Neuron (in vitro differentiated cells): ENCODE data around the gene HDAC4.
"Not testable (repeated sequence)": the region's sequence is repeated elsewhere in the genome, so short reads cannot be mapped to it uniquely, and the experiment has no call there.

Experiments
- H2AFZ ChIP-seq: one replicate; pipeline ENCODE4 v1.6.1; 2013; ENCODE audit warnings: low read depth, mild to moderate bottlenecking, inconsistent platforms, low read length, moderate library complexity
- H3K27me3 ChIP-seq: one replicate; pipeline ENCODE4 v1.6.1; 2013; ENCODE audit warnings: low read length; ENCODE audit not compliant: insufficient read depth
- H3K36me3 ChIP-seq: one replicate; pipeline ENCODE4 v1.6.1; 2013; ENCODE audit warnings: low read length; ENCODE audit not compliant: insufficient read depth
- H3K4me1 ChIP-seq: one replicate; pipeline ENCODE4 v1.6.1; 2013; ENCODE audit warnings: low read length; ENCODE audit not compliant: insufficient read depth
- H3K4me3 ChIP-seq: 2 replicates; pipeline ENCODE4 v1.5.1; 2013; ENCODE audit warnings: mild to moderate bottlenecking, low read length, moderate library complexity
- H3K9me3 ChIP-seq: one replicate; pipeline ENCODE4 v1.6.1; 2013; ENCODE audit warnings: low read length

Gene HDAC4

DNA sequence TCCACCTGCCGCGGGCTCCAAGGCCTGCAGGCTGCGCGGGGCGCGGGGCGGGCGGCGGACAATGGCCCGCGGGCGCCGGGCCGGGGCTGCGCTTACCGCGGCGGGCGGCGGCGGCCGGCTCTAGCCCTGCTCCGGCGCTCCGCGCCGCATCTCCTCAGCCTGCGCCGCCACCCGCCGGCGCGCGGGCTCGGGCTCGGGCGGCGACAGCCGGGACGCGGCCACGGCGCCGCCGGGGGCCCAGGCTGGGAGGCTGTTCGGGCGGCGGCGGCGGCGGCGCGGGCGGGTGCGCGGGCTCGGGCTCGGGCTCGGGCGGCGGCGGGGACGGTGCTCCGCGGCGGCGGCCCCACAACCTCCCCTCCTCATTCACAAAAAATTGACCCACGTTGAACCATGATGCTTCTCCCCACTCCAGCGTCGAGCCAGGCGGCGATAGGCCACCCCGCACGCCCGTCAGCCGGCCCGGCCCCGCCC lies at the start of gene HDAC4:
Gene HDAC4, minus strand, starts transcription at position 425 of the 471 bp plus-strand sequence. CDS start 48,321 bp downstream, outside the sequence.
- Histone ChIP-seq H3K9me3 (no peaks in the 10 kb centered on the region), H3K4me1 (peaks cover 26% of the 10 kb centered on the region), H3K4me3 (peak within 1 kb of the TSS; percentile 87), H3K36me3 (no peaks in the 10 kb centered on the region), H3K27me3 (no peaks in the 10 kb centered on the region), H2AFZ (peak within 1 kb of the TSS; percentile 78)

DNA sequence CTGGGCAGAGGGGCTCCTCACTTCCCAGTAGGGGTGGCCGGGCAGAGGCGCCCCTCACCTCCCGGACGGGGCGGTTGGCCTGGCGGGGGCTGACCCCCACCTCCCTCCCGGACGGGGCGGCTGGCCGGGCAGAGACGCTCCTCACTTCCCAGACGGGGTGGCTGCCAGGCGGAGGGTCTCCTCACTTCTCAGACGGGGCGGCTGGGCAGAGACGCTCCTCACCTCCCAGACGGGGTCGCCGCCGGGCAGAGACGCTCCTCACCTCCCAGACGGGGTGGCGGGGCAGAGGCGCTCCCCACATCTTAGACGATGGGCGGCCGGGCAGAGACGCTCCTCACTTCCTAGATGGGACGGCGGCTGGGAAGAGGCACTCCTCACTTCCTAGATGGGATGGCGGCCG lies 48.6 kb upstream of the HDAC4 start:
- H3K4me3 ChIP-seq, H3K4me1 ChIP-seq, H3K27me3 ChIP-seq, H3K36me3 ChIP-seq, H2AFZ ChIP-seq, H3K9me3 ChIP-seq: not testable (repeated sequence)

DNA sequence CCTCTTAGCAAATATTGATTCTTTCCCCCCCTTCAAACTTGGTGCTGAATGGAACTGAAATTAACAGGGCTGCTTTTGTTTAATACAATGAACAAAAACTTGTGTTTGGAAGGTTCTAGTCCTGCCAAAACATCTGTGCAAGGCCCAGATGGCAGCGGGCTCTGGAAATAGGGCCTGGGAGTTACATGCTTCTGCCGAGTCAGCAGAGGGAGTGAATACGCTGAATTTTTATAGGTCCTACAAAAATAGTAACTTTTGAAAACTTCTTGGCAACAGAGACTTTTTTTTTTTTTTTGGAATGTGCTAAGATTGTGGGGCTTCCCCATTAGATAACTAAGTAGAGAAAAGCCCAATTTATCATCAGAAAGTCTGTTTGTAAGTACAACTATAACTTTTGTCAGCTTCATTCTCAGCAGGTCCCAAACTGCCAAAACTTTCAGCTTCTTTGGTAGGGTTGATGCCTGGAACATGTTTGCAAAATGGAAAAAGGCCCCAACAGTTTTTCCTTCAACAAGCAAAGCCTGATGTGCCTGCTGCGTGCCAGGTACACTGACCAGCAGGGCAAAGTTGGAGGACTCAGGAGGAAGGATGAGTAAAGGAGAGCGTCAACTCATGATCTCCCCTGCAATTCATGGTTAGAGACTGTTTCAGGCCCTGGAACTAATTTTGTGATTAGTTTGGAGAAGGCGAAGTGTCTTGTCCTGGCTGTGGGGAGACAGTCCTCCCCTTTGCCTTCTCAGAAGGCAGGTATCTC lies 45.1 kb upstream of the HDAC4 start:
- H2AFZ ChIP-seq: no peak overlapping the region
- peaks cover 8% of the 10 kb centered on the region for H3K4me1 ChIP-seq
- peaks cover 14% of the 10 kb centered on the region for H3K9me3 ChIP-seq
- H3K4me3 ChIP-seq: no peak overlapping the region
- no peaks in the 10 kb centered on the region for H3K36me3 ChIP-seq
- H3K27me3 ChIP-seq: peaks cover 28% of the 10 kb centered on the region

DNA sequence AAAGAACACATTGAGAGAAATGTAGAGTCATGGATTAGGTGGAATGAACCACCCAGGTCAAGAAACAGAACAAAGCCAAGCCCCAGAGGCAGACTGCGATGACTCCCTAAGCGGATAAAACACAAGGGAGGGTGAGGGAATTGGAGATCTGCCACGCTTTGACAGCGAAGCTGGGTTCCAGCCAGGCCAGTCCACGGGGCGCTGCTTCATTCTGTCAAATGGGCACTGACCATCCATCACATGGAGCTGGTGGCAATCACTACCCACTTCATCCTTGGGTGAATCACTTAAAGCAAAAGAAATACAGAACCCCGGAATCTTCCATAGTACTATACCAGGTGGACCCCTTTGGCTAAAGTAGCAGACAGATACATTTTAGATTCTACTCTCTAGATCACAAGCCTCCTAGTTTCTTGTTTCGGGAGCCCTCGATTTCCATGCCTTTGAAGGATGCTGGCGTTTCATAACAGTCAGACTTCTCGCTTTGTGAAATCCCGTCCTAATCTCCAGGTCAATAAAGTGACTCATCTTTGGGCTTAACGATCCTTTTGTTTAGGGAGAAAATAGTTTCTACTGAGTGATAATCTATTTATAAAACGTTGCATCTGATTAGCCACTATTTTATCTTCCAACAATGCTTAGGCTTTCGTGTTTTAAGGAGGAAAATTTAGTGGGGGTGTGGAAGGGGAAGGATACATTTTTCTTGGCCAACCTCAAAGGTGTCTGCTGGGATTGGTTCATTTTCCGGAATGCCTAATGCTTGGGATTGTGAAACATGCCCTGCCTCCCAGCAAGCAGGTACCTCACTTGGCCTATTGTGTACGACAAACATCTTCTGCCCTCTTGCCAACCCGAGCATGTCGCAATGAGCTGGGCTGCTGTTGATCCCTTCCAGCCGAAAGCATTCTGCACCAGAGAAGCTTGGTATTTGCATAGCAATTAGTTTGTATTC lies 44.1 kb upstream of the HDAC4 start:
- Histone ChIP-seq H2AFZ (no peak overlapping the region), H3K4me1 (peaks cover 18% of the 10 kb centered on the region), H3K27me3 (peaks cover 28% of the 10 kb centered on the region), H3K9me3 (peaks cover 14% of the 10 kb centered on the region), H3K4me3 (no peak overlapping the region), H3K36me3 (no peaks in the 10 kb centered on the region)

DNA sequence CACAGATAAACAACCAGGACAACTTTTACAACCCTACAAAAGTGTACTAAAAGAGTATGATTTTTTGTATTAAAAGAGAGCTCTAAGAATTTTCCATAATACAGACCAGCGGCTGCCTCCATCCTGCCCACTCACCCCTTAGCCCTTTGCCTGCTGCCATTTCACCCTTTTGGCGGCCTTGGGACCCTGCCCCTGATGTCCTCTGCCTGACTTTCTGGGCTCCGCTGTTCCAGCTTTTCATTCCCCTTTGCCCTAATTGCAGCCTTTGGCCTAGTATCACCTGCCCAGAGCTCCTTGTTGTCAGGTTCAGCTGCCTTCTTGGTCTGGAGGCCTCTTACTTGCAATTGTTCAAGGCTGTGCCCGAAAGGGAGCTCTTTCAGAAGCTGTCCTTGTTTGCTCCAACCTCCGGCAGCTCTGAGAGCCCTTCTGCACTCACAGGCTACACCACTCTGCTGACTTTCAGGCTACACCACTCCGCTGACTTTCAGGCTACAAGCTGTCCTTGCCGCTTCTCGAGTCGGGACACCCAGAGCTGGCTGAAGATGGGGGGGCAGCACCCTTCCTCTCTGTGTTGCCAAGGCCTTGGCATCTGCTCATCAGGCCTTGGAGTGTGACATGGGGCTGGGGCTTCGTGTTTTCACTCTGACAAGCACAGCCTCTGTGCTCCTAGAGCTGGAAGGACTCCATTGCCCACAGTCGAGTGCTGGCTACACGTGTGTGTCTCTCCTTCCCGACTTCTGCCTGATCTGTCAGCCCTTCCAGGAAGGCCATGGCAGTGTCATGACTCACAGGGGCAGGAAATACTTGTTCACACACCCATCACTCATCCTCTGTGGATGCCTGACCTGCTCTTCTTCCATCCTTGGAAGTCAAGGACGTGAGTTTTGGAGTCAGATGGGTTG lies 43.1 kb upstream of the HDAC4 start:
- Histone ChIP-seq H3K4me3 (no peak overlapping the region), H3K4me1 (peaks cover 26% of the 10 kb centered on the region), H3K36me3 (no peaks in the 10 kb centered on the region), H2AFZ (no peak overlapping the region), H3K9me3 (peaks cover 14% of the 10 kb centered on the region), H3K27me3 (peaks cover 37% of the 10 kb centered on the region)

DNA sequence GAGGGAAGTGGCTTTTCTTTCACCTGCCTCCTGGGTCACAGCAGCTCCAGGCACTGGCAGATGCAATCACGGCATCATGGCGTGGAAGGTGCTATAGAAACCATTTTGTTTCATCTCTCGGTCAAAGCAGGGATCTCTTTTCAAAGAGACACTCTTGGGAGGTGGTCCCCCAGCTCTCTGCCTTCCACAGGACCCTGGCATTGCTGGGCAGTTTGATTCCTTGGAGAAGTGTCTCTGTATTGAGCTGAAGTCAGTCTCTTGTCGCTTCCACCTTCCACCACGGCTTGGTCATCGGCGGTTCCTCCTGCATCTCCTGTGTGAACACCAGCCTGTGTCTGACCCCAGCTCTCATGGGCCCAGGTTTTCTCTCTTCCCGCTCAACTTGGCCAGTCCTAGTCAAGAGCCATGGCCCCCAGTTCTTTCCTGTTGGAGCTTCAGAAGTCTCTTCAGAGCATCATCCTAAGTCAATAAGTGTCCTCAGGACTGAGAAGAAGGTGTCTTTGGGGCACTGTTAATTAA lies 42.3 kb upstream of the HDAC4 start:
- Histone ChIP-seq H3K4me1 (peaks cover 26% of the 10 kb centered on the region), H3K9me3 (peaks cover 14% of the 10 kb centered on the region), H2AFZ (no peak overlapping the region), H3K4me3 (no peak overlapping the region), H3K36me3 (no peaks in the 10 kb centered on the region), H3K27me3 (peaks cover 42% of the 10 kb centered on the region)

DNA sequence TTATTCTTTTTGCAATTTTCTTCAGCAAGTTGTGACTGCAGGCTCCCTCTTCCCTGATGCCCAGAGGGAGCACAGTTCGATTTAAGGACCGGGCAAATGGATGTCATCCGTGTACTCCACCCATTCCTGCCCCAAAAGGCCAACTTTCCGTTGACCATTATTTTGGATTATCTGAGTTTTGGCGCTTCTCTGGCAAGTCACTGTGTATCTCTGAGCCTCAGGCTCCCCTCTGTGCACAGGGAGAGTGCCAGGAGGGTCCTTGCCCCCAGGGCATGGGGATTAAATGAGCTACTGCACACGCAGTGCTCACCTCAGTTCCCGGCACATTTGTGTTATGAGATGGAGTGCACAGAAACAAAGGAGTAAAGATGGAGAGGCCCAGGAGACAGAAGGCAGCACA lies 41.4 kb upstream of the HDAC4 start:
- no peak overlapping the region for H2AFZ ChIP-seq
- no peaks in the 10 kb centered on the region for H3K36me3 ChIP-seq
- no peak overlapping the region for H3K4me3 ChIP-seq
- peaks cover 14% of the 10 kb centered on the region for H3K9me3 ChIP-seq
- peaks cover 42% of the 10 kb centered on the region for H3K27me3 ChIP-seq
- H3K4me1 ChIP-seq: peaks cover 26% of the 10 kb centered on the region

DNA sequence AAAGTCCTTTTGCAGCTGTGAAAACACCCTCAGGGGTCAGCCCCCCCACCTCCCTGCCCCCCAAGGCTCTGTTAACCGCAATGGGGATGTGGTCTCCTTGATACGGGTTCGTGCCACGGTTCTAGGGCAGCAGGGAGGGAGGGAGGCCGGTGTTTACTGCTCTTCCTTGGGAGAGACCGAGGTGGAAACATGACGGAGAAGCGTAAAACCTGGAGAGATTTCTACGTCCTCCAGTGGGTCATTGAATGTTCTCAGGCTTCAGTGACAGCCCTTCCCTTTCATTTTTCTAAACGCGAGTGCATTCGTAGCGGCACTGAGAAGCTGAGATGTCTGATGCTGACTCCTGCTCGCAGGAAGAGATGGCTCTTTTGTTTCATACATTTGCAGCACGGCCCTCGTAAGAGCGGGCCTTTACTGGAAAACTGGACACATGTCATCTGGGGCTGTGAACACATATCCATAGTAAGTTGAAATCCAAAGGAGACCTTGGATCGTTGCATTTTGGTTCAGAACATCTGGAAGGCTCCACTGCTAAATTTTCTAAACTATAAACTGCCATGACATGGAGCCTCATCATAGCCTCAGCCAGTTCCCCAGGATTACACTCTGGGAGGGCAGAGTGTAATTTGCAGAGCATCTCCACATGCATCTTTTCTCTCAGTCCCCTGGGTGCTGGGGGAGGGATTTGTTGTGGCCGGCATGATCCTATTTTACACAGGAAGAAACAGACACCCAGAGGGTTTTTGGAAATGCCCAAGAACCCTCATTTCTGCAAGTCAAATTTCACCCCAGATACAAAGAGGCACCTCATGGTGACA lies 40.6 kb upstream of the HDAC4 start:
- H3K9me3 ChIP-seq: peaks cover 14% of the 10 kb centered on the region
- H3K36me3 ChIP-seq: no peaks in the 10 kb centered on the region
- H2AFZ ChIP-seq: no peak overlapping the region
- peaks cover 26% of the 10 kb centered on the region for H3K4me1 ChIP-seq
- peaks cover 42% of the 10 kb centered on the region for H3K27me3 ChIP-seq
- H3K4me3 ChIP-seq: peak overlapping the region; percentile 2

DNA sequence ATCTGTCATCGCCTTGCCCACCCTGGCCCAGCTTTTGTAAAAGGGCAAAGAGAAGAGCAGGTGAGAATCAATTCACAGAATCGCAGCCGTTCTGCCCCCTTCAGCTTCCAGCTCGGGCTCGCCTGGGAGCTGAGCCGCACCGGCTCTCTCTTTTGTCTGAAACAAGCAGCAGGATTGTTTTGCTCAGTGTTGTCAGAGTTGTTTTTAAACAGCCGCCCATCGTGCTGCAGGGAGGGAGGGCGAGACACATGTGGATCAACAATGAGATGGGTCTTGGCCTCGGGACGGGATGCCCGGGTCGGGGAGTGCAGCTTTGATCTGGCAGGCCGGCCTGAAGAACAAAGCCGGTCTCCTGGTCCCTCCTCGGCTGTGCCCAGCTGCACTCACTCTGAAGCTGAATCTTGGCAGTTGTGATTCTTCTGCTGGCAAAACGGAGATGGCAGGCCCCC lies 39.7 kb upstream of the HDAC4 start:
- no peaks in the 10 kb centered on the region for H3K36me3 ChIP-seq
- H3K4me3 ChIP-seq: peak overlapping the region; percentile 3
- H3K27me3 ChIP-seq: peaks cover 42% of the 10 kb centered on the region
- no peak overlapping the region for H2AFZ ChIP-seq
- peaks cover 26% of the 10 kb centered on the region for H3K4me1 ChIP-seq
- peaks cover 10% of the 10 kb centered on the region for H3K9me3 ChIP-seq

DNA sequence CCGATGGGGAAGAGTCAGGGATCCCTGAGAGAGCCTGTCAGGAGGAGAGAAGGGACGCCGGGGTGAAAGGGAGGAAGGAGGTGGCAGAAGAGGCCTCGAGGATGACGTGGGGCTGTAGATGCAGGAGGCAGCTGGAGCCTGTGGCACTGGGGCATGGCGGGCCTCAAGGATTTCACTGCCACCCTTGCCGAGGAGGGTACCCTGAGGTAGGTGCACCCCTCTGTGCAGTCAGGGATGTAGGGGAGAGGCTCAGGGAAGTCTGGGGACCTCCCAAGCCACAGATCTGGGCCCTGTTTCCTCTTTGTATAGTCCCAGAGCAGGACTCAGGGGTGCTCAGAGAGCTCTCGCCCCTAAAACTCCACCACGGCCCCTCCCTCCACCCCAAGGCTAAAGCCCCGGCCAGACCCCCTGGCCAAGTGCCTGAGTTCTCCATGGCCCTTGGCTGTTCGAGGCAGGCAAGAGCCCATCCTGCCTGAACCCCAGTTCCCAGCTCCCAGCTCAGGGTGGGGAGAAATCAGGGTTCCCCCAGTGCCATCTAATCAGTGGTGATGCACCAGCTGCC lies 39.0 kb upstream of the HDAC4 start:
- H3K36me3 ChIP-seq: no peaks in the 10 kb centered on the region
- peaks cover 26% of the 10 kb centered on the region for H3K4me1 ChIP-seq
- peaks cover 39% of the 10 kb centered on the region for H3K27me3 ChIP-seq
- peaks cover 10% of the 10 kb centered on the region for H3K9me3 ChIP-seq
- no peak overlapping the region for H2AFZ ChIP-seq
- H3K4me3 ChIP-seq: no peak overlapping the region

DNA sequence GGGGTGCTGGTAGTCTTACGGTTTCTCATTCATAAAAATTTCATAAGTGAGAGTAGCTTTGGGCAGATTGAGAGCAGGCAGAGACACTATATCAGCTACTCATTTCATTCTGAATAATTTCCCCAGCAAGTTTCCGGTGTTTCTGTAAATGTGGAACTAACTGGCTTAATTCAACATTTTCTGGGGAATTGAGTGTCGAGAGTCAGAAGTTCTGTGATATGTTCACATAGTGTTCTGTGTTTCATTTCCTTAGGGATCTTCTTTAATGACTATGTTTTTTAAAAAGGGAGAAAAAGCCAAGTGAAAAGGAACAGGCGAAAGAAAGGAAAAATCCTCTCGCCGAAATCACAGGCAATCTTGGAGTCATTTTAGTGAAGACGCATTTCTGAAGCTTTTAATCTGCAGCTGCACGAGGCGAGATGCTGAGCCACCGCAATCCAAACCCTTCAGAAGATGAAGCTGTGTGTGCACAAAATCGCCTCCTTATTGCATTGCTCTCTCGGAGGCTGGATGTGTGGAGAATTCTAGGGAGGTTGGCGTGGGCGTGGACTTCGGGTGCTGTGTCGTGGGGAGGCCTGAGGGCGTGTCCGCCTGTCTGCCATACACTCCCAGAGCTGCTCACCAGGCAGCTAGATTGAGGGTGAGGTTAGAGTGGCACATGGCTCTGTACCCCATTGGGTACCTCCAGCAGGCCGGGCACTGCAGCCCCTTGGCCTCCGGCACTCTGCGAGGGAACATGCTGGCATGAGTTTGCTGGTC lies 38.4 kb upstream of the HDAC4 start:
- Histone ChIP-seq H3K4me3 (no peak overlapping the region), H2AFZ (no peak overlapping the region), H3K4me1 (peaks cover 26% of the 10 kb centered on the region), H3K27me3 (peaks cover 33% of the 10 kb centered on the region), H3K36me3 (no peaks in the 10 kb centered on the region), H3K9me3 (peaks cover 9% of the 10 kb centered on the region)
